ENCODE measurements around the gene DZIP1L. TPM values are rescaled to one million over a fixed set of nuclear protein-coding genes. Genes with fewer than 3 reads are reported as not detected.

The DZIP1L gene
- total RNA-seq, 1 donor from 2014 or later = 0.16 TPM

Other genes starting within 250 kb of the DZIP1L start
- not detected in 2 replicates for gene CLDN18, start 105.4 kb downstream of the DZIP1L start, total RNA-seq
- gene A4GNT, start 16.8 kb upstream of the DZIP1L start, total RNA-seq = not detected in 2 replicates
- 22.0 and 22.3 TPM in 2 replicates for gene DBR1, start 59.3 kb upstream of the DZIP1L start, total RNA-seq
- 39.8 and 40.6 TPM in 2 replicates for gene ARMC8, start 71.7 kb upstream of the DZIP1L start, total RNA-seq
- 0.30 TPM in 1 of 2 replicates, not detected in the other for gene NME9, start 214.2 kb upstream of the DZIP1L start, total RNA-seq
- gene MRAS, start 233.0 kb upstream of the DZIP1L start, total RNA-seq = not detected in 2 replicates